Measurements from ENCODE around the gene TMCO4. TPM values are rescaled to one million over a fixed set of nuclear protein-coding genes. Genes with fewer than 3 reads are reported as not detected.

TMCO4 gene
- total RNA-seq, 4 donors from 2014 or later, result 16.1 to 36.2 (median 26.9) TPM

DNA sequence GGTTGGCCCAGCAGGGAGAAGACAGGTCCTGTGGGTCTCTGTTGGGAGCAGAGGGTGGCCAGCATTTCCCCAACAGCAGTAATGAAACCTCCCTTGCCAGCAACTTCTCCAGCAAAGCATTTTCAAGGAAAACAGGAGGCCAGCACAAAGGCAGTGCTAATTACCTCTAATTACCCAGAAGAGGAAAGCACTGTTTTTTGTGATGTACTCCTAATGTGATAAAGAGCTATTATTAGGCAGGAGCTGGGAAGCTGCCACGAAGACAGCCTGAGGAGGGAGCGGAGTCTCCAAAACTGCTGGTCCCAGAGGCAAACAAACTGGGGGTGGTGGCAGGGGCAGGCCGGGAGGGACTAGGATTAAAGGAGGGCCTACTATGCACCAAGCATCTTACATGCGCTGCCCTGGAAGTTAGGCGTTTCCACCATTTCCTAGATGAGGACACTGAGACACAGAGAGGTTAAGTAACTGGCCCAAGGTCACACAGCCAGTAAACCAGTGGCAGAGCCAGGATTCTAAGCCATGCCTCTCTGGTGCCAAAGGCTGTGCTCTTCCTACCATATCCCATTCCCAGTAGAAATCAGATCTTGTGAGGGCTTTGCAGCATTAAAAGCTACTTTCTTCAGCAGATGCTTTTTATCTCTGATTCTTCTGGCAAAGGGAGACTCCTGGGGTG, 110.5 kb downstream of the TMCO4 start:
- no peak overlapping the region for H3K27ac ChIP-seq
- no peak overlapping the region for H3K4me3 ChIP-seq
- intact Hi-C loops (cut with DNase I; ENCODE audit: low total_unique reads) (no loop called here), in situ Hi-C loops (cut with MboI; ENCODE audit: low pct_ligation_motif_present in 1 of 4, low pct_unique_long_range_greater_than_20kb in 1 of 4, low sequenced_read_pairs in 3 of 4) (no loop called here)
- no peaks in the 10 kb centered on the region for H3K4me1 ChIP-seq
- H3K9me3 ChIP-seq, result no peaks in the 10 kb centered on the region
- peaks cover 0 to 5% (median 0%) of the 10 kb centered on the region in 4 donors for H3K36me3 ChIP-seq
- WGBS, 2 donors (ENCODE audit: low coverage in 1 of 2), result 93 to 100% methylated on average over 2 to 5 of the region's 5 CpGs
- no peaks in the 10 kb centered on the region for H3K27me3 ChIP-seq
- no peak for DNase-seq
- TF ChIP-seq EP300 (IDR thresholded peaks at IDR 0.05; ENCODE audit: low read depth) (no peak), POLR2A (IDR thresholded peaks at IDR 0.05) (no peak), POLR2AphosphoS5 (IDR thresholded peaks at IDR 0.05) (no peak)
- TF ChIP-seq, protein P1, sequence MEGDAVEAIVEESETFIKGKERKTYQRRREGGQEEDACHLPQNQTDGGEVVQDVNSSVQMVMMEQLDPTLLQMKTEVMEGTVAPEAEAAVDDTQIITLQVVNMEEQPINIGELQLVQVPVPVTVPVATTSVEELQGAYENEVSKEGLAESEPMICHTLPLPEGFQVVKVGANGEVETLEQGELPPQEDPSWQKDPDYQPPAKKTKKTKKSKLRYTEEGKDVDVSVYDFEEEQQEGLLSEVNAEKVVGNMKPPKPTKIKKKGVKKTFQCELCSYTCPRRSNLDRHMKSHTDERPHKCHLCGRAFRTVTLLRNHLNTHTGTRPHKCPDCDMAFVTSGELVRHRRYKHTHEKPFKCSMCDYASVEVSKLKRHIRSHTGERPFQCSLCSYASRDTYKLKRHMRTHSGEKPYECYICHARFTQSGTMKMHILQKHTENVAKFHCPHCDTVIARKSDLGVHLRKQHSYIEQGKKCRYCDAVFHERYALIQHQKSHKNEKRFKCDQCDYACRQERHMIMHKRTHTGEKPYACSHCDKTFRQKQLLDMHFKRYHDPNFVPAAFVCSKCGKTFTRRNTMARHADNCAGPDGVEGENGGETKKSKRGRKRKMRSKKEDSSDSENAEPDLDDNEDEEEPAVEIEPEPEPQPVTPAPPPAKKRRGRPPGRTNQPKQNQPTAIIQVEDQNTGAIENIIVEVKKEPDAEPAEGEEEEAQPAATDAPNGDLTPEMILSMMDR (IDR thresholded peaks at IDR 0.05), result no peak

DNA sequence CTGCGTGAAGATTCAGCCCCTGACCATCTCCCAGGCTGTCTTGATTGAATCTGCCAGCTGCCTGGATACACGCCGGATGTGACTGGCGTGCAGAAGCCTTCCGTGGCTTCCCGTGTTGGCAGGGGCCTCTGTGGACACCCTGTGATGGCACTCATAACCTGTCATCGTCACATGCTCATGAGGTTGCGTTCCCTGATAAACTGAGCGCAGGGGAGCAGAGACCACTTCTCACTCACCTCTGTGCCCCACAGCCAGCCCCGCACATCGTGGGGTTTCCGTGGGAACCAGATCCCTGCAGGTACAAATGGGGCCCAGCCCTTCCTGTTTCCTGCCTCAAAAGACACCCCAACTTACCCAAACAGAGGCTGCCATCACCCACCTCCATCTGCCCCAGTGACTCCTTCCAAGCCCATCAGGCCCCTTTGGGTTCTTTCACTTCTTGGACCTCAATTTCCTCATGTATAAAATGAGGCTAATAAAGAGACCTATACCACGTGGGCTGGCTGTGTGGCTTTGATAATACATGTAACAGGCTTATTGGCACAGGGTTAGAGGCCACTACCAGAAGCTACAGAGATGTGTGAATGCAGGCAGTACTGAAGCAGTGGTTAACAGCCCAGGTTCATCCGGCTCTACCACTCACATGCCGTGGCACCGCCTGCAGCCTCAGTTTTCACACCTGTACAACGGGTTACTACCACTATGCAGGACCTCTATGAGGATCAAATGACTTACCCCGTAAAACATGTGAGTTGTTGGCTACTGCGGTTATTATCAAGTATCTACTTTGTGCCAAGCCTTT, 111.5 kb downstream of the TMCO4 start:
- intact Hi-C loops (cut with DNase I; ENCODE audit: low total_unique reads) (no loop called here), in situ Hi-C loops (cut with MboI; ENCODE audit: low pct_ligation_motif_present in 1 of 4, low pct_unique_long_range_greater_than_20kb in 1 of 4, low sequenced_read_pairs in 3 of 4) (no loop called here)
- Histone ChIP-seq H3K36me3 (peaks cover 0 to 5% (median 0%) of the 10 kb centered on the region in 4 donors), H3K27ac (no peak overlapping the region), H3K4me3 (no peak overlapping the region), H3K4me1 (no peaks in the 10 kb centered on the region), H3K9me3 (no peaks in the 10 kb centered on the region), H3K27me3 (no peaks in the 10 kb centered on the region)
- WGBS, 2 donors (ENCODE audit: low coverage in 1 of 2), result 90% methylated on average over 19 of the region's 19 CpGs; no CpG with 5 or more reads in 1 of the 2 donors
- DNase-seq, result no peak
- no peak for TF ChIP-seq POLR2AphosphoS5 (IDR thresholded peaks at IDR 0.05)
- TF ChIP-seq, protein P1 (IDR thresholded peaks at IDR 0.05), result no peak
- TF ChIP-seq EP300 (IDR thresholded peaks at IDR 0.05; ENCODE audit: low read depth), result no peak
- TF ChIP-seq POLR2A (IDR thresholded peaks at IDR 0.05), result no peak

DNA sequence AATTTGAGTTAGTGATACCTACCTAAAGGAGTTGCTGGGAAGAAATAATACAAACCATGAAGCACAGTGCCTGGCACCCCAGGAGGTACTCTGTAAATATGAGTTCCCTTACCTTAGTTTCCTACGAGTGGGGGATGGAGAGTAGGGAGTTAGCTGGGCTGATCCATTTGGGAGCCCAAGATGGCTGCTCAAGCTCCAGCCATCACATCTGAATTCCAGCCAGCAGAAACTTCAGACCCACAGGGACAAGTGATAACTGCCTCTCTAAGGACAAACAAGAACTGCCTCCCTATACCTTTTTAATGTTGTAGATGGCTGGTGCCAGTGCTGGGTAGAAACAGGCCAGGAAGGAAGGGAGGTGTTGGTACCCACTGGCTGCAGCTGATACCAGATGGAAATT, 112.3 kb downstream of the TMCO4 start:
- TF ChIP-seq POLR2AphosphoS5 (IDR thresholded peaks at IDR 0.05) (no peak), EP300 (IDR thresholded peaks at IDR 0.05; ENCODE audit: low read depth) (no peak), POLR2A (IDR thresholded peaks at IDR 0.05) (no peak)
- TF ChIP-seq, protein P1 (IDR thresholded peaks at IDR 0.05), result no peak

DNA sequence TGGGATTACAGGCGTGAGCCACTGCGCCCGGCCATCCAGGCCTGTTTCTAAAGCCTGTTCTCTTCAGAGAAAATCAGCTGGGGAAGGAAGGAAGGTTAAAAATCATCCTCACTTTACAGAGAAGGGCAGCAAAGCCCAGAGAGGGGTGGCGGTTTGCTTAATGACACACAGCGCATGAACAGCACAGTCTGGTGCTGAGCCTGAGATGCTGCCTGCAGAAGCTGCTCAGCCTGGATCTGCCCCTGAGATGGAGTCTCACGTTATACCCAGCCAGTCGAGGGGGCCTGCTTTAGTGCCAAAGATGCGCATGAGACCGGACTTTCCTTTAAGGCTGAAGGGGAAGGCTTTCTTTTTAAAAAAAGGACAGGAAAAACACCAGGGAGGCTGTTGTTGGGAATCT, 113.7 kb downstream of the TMCO4 start:
- Histone ChIP-seq H3K9me3 (no peaks in the 10 kb centered on the region), H3K36me3 (no peaks in the 10 kb centered on the region), H3K4me3 (no peak overlapping the region), H3K27me3 (no peaks in the 10 kb centered on the region), H3K27ac (no peak overlapping the region), H3K4me1 (no peaks in the 10 kb centered on the region)
- TF ChIP-seq, protein P1 (IDR thresholded peaks at IDR 0.05), result no peak
- no peak for TF ChIP-seq EP300 (IDR thresholded peaks at IDR 0.05; ENCODE audit: low read depth)
- TF ChIP-seq POLR2AphosphoS5 (IDR thresholded peaks at IDR 0.05), result no peak
- TF ChIP-seq POLR2A (IDR thresholded peaks at IDR 0.05), result no peak
- 92 to 93% methylated on average over 4 to 9 of the region's 9 CpGs for WGBS, 2 donors (ENCODE audit: low coverage in 1 of 2)
- intact Hi-C loops (cut with DNase I; ENCODE audit: low total_unique reads), result no loop called here
- in situ Hi-C loops (cut with MboI; ENCODE audit: low pct_ligation_motif_present in 1 of 4, low pct_unique_long_range_greater_than_20kb in 1 of 4, low sequenced_read_pairs in 3 of 4), result no loop called here
- no peak for DNase-seq

More for the DNA sequence above, 112.3 kb downstream of the TMCO4 start:
- no peak for DNase-seq
- no peak overlapping the region for H3K27ac ChIP-seq
- intact Hi-C loops (cut with DNase I; ENCODE audit: low total_unique reads) (no loop called here), in situ Hi-C loops (cut with MboI; ENCODE audit: low pct_ligation_motif_present in 1 of 4, low pct_unique_long_range_greater_than_20kb in 1 of 4, low sequenced_read_pairs in 3 of 4) (no loop called here)
- no peaks in the 10 kb centered on the region for H3K36me3 ChIP-seq
- no peak overlapping the region for H3K4me3 ChIP-seq
- H3K9me3 ChIP-seq, result no peaks in the 10 kb centered on the region
- H3K27me3 ChIP-seq, result no peaks in the 10 kb centered on the region
- H3K4me1 ChIP-seq, result no peaks in the 10 kb centered on the region
- 93% methylated on average over 1 of the region's 1 CpG; no CpG with 5 or more reads in 1 of the 2 donors for WGBS, 2 donors (ENCODE audit: low coverage in 1 of 2)

All from transverse colon (tissue), 4 donors.